GM12891 (cell line): Measurements from ENCODE around the gene RP9.

ENCODE experiments used
- POLR2AphosphoS5 ChIP-seq: IDR thresholded peaks from 2 replicates; pipeline ENCODE4 v1.6.1; 2011; ENCODE audit warnings: low read depth, low read length, control low read depth
- TAF1 ChIP-seq: IDR thresholded peaks from 2 replicates; pipeline ENCODE4 v1.6.1; 2011; ENCODE audit warnings: low read depth, low read length, control low read depth

GRCh38 chr7:33048257-33048656 lies 60.9 kb downstream of the RP9 start:
- TF ChIP-seq TAF1: no peak
- no peak for TF ChIP-seq POLR2AphosphoS5
